ACC112 (cell line): Measurements from ENCODE around the gene ARID1B.

ENCODE experiments used
- H2AFZ ChIP-seq: fragments of 200-600 bp; sonication (generic); one replicate; pipeline ENCODE4 v1.6.0; 2017; ENCODE audit warnings: antibody characterized with exemption, low read length; ENCODE audit not compliant: unreplicated experiment
- H3K27ac ChIP-seq: fragments of 200-600 bp; sonication (generic); 2 replicates; pipeline ENCODE4 v1.5.1; 2014; ENCODE audit warnings: low read depth, mild to moderate bottlenecking, antibody characterized with exemption, low read length, moderate library complexity
- H3K27me3 ChIP-seq: fragments of 200-600 bp; sonication (generic); 2 replicates; pipeline ENCODE4 v1.6.1; 2014; ENCODE audit warnings: mild to moderate bottlenecking, antibody characterized with exemption, low read length, moderate library complexity, mixed read lengths; ENCODE audit not compliant: insufficient read depth
- H3K36me3 ChIP-seq: fragments of 200-600 bp; sonication (generic); 2 replicates; pipeline ENCODE4 v1.6.1; 2016; ENCODE audit warnings: mild to moderate bottlenecking, antibody characterized with exemption, low read length, moderate library complexity, mixed read lengths; ENCODE audit not compliant: insufficient read depth
- H3K4me1 ChIP-seq: fragments of 200-600 bp; sonication (generic); one replicate; pipeline ENCODE4 v1.6.1; 2016; ENCODE audit warnings: low read length, mixed read lengths; ENCODE audit not compliant: insufficient read depth, unreplicated experiment, control insufficient read depth
- H3K4me3 ChIP-seq: fragments of 200-600 bp; sonication (generic); 2 replicates; pipeline ENCODE4 v1.5.1; 2014; ENCODE audit warnings: mild to moderate bottlenecking, low read depth, low read length
- H3K79me2 ChIP-seq: fragments of 200-600 bp; sonication (generic); one replicate; pipeline ENCODE4 v1.6.0; 2016; ENCODE audit warnings: low read length; ENCODE audit not compliant: control insufficient read depth, unreplicated experiment, insufficient read depth

ARID1B gene

DNA sequence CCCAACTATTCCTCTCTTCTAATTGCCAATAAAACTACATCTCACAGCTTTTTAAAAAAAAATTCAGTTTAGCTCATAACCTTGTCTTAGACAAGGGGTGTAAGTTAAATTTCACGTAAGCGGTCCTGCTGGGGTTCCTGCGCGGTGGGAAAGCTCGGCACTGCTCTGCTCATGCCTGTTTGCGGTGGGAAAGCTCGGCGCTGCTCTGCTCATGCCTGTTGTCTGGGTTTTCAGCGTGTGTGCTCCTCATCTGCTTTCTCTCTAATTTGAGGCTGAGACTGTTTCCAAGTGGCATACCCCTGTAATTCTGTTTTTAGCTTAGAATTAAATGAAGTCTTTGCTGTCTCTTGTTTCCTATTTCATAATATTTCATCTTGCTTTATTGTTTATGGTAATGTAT lies 18.6 kb downstream of the ARID1B start:
- Histone ChIP-seq H3K27me3 (no peaks in the 10 kb centered on the region), H3K79me2 (peaks cover 90% of the 10 kb centered on the region), H3K36me3 (no peaks in the 10 kb centered on the region), H3K27ac (no peak overlapping the region), H3K4me3 (no peak overlapping the region), H2AFZ (no peak overlapping the region), H3K4me1 (peaks cover 8% of the 10 kb centered on the region)

DNA sequence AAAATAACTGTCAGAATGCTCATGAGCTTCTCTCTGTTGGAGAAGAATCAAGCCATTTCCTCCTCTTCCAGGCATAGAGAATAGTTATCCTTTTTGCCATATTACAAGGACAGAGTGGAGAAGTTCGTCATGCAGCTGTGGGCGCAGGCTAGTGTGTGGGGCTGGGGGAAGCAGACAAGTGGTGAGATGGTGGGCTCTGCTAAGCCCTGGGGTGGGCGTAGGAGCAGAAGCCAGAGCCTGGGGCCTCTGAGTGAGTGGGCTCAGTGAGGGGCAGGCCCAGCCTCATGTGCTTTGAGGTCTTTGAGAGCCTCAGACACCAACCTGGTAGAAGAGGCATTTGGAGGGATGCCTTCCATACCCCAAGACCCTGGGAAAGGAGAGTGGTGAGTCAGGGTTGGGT lies 19.4 kb downstream of the ARID1B start:
- H3K36me3 ChIP-seq, result no peaks in the 10 kb centered on the region

DNA sequence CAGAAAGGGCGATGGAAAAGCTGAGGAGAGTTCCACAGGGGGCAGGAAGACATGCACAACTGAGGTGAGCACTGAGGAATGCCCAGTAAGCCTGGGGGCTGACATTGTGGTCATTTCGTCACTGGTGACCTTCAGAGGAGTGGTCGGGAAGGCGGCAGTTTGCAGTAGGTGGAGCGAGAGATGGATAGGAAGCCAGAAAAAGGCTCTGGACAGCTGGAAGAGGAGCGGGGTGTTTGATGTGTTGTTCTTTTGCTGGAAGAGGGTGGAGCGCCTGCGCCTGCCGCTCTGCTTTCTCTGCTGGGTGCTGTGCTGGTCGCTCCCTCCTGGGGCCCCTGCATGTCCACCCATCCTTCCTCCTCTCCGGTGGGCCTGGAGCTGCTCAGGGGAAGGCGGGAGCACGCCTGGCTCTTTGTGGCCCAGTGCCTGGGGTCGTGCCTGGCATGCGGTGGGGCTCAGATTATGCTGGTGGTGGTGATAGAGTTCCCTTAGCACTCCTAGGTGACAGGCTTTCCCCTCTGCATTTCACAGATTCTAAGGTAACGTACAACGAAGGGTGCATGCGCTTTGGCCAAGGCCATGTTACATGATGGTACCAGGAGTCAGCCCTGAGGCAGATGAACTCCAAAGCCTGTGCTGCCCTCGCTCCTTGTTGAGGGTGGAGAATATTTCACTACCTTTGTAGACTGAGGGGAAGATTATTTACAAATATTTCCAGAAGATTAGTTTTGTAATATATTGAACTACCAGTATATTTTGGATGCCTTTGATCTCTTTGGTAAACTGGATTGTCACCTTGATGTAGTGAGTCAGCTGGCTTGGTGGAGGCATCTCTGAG lies 20.9 kb downstream of the ARID1B start:
- H3K4me3 ChIP-seq, result no peak overlapping the region
- no peaks in the 10 kb centered on the region for H3K4me1 ChIP-seq
- no peak overlapping the region for H2AFZ ChIP-seq
- no peak overlapping the region for H3K27ac ChIP-seq
- no peaks in the 10 kb centered on the region for H3K36me3 ChIP-seq
- H3K27me3 ChIP-seq, result no peaks in the 10 kb centered on the region
- peaks cover 86% of the 10 kb centered on the region for H3K79me2 ChIP-seq

More for the DNA sequence above, 19.4 kb downstream of the ARID1B start:
- H3K4me1 ChIP-seq, result no peaks in the 10 kb centered on the region
- H3K79me2 ChIP-seq, result peaks cover 86% of the 10 kb centered on the region
- H3K27ac ChIP-seq, result no peak overlapping the region
- no peaks in the 10 kb centered on the region for H3K27me3 ChIP-seq
- no peak overlapping the region for H2AFZ ChIP-seq
- H3K4me3 ChIP-seq, result no peak overlapping the region

DNA sequence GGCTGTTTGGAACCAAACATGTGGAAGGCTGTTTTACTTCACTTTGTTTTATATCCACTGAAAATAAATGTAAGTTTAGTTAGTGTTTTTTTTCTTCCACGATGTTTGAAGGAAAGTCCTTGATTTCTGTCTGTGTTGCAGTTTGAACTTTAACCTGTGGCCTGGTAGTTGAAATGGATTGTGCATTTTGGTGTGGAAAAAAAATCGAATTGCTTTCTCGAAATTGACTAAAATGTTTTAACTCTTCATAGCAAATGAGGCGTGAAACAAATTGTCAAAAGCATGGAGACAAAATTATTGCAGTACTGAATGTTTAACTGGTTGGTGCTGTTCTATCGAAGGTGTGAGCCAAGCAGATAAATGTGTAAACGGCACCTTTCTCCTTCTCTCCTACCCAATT lies 24.5 kb downstream of the ARID1B start:
- Histone ChIP-seq H3K4me1 (no peaks in the 10 kb centered on the region), H2AFZ (no peak overlapping the region), H3K27ac (no peak overlapping the region), H3K36me3 (no peaks in the 10 kb centered on the region), H3K4me3 (no peak overlapping the region), H3K79me2 (peaks cover 85% of the 10 kb centered on the region), H3K27me3 (no peaks in the 10 kb centered on the region)

DNA sequence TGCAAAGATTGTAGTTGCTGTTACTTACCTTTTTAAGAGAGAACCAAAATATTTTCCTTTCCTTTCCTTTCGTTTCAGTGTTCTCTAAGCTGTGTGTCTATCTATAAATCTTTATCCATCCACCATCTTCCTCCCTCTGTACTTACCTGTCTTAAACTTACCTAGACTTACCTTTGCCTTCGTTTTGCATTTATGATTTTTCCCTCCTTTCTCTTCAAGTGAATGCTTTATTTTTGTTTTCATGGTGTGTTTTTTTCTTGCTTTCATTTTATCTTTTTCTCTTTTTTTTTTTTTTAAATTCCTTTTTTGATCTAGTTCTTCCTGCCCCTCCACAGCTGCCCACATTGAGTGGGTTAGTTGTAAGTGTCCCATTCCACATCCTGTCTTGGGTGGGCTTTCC lies 26.2 kb downstream of the ARID1B start:
- Histone ChIP-seq H3K27me3 (no peaks in the 10 kb centered on the region), H3K4me3 (no peak overlapping the region), H3K36me3 (no peaks in the 10 kb centered on the region), H3K27ac (no peak overlapping the region), H3K4me1 (peaks cover 6% of the 10 kb centered on the region), H3K79me2 (peaks cover 85% of the 10 kb centered on the region), H2AFZ (no peak overlapping the region)

DNA sequence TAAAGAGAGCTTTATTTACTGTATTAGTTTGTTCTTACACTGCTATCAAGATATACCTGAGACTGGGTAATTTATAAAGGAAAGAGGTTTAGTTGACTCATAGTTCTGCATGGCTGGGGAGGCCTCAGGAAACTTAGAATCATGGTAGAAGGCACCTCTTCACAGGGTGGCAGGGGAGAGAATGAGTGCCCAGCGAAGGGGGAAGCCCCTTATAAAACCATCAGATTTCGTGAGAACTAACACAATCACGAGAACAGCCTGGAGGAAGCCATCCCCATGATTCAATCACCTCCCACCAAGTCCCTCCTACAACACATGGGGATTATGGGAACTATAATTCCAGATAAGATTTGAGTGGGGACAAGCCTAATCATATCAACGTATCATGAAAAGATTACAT lies 27.2 kb downstream of the ARID1B start:
- H3K27ac ChIP-seq, result no peak overlapping the region
- no peak overlapping the region for H2AFZ ChIP-seq
- H3K4me3 ChIP-seq, result no peak overlapping the region
- H3K27me3 ChIP-seq, result no peaks in the 10 kb centered on the region
- H3K4me1 ChIP-seq, result peaks cover 6% of the 10 kb centered on the region
- H3K36me3 ChIP-seq, result no peaks in the 10 kb centered on the region
- peaks cover 87% of the 10 kb centered on the region for H3K79me2 ChIP-seq

DNA sequence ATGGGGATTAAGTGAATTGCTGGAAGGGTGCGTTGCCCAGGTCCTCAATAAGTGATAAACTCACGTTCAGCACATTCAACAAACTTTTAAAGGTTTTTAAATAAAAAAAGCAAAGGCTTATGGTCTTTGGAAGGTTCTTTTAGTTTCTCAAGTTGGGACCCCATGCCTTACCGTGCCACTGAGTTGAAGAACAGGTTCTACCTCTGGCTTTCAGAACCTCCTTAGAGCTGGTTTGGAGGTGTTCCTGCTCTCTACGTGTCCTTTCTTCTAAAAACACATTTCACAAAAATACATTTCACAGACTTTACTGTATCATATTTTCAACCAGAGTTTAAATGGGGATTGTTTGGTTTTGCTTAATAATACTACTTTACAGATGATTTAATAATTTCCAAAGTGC lies 29.0 kb downstream of the ARID1B start:
- H3K27me3 ChIP-seq, result no peaks in the 10 kb centered on the region
- peaks cover 97% of the 10 kb centered on the region for H3K79me2 ChIP-seq
- H2AFZ ChIP-seq, result no peak overlapping the region
- no peak overlapping the region for H3K4me3 ChIP-seq
- no peak overlapping the region for H3K27ac ChIP-seq
- H3K4me1 ChIP-seq, result peaks cover 6% of the 10 kb centered on the region
- no peaks in the 10 kb centered on the region for H3K36me3 ChIP-seq

DNA sequence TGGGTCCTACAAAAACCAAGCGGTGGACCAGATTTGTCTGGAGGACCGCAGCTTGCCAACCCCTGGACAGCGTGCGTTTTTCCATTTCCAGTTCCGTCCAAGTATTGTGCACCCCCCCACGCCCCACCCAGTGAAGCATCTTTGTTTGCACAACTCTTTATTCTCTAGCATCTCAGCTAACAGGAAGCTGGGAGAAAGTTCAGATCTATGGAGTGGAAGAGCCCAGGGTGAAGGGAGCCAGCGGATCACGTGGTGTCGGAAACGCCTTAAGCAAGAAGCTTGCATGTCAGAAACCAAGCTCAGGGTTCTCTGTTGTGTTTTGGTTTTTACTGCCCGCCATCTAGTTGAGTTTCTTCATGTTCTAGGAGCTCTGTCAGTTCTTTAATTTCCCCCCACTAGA lies 29.9 kb downstream of the ARID1B start:
- Histone ChIP-seq H3K79me2 (peaks cover 97% of the 10 kb centered on the region), H2AFZ (no peak overlapping the region), H3K36me3 (no peaks in the 10 kb centered on the region), H3K4me3 (no peak overlapping the region), H3K27ac (no peak overlapping the region), H3K4me1 (peaks cover 6% of the 10 kb centered on the region), H3K27me3 (no peaks in the 10 kb centered on the region)

DNA sequence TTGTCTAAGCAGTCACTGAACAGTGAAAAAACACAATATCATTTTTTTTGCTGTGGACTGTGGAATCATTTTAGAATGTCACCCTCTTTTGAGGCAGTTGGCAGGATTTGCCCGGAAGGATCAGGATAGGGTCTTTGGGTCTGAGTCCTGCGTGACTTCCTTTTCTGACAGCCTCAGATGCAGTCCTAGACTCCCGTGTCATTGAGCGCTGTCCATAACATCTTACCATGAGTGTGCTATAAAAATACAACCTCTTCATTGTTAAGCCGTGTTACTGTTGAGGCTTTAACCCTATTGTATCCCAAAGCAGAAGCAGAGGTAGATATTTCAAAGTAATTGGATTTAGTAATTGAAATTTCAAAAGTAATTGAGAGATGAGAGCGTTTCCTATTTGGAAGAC lies 30.6 kb downstream of the ARID1B start:
- Histone ChIP-seq H3K4me3 (no peak overlapping the region), H3K36me3 (no peaks in the 10 kb centered on the region)

DNA sequence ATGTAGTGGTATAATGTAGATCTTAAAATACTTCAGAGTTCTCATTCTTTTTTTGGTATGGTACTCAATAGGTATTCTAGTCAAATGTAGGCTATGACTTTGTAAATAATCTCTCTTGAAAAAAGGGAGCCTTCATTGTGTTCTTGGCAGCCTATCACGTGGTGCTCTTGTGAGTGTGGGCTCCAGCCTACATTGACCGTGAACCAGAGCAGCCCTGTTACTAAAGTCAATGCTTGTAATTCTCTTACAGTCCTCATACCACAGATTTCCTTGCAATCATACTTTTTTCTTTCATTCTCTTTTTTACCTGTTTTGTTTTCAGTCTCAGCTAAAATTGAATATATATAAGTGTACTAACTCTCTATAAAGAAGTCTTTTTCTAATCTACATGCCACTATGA lies 31.1 kb downstream of the ARID1B start:
- no peak overlapping the region for H3K27ac ChIP-seq
- peaks cover 94% of the 10 kb centered on the region for H3K79me2 ChIP-seq
- H3K36me3 ChIP-seq, result no peaks in the 10 kb centered on the region
- H3K27me3 ChIP-seq, result no peaks in the 10 kb centered on the region
- no peak overlapping the region for H2AFZ ChIP-seq
- H3K4me1 ChIP-seq, result peaks cover 6% of the 10 kb centered on the region
- no peak overlapping the region for H3K4me3 ChIP-seq

More for the DNA sequence above, 30.6 kb downstream of the ARID1B start:
- Histone ChIP-seq H3K4me1 (peaks cover 6% of the 10 kb centered on the region), H3K27ac (no peak overlapping the region), H2AFZ (no peak overlapping the region), H3K27me3 (no peaks in the 10 kb centered on the region), H3K79me2 (peaks cover 96% of the 10 kb centered on the region)

DNA sequence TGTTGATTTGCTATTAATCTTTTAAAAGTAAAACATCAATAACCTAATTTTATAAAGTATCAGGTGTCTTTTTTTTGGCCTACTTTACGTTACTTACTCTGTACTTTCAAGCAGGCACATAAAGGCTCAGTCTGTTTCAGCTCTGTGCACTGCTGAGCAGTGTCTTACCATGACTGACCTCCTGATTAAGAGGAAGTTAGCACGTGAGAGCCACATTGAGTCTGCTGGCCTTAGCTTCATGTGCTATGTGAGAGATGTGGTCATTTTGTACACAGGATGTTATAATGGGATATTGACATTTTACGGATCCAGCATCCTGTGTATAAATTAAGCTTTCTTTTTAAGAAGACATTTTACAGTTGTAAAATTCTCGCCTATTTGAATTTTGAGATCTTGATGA lies 31.9 kb downstream of the ARID1B start:
- no peaks in the 10 kb centered on the region for H3K36me3 ChIP-seq
- peaks cover 6% of the 10 kb centered on the region for H3K4me1 ChIP-seq
- peaks cover 94% of the 10 kb centered on the region for H3K79me2 ChIP-seq
- no peak overlapping the region for H2AFZ ChIP-seq
- H3K27ac ChIP-seq, result no peak overlapping the region
- H3K27me3 ChIP-seq, result no peaks in the 10 kb centered on the region
- H3K4me3 ChIP-seq, result no peak overlapping the region
